HUDEP-2 (cell line): ENCODE data around the gene FFAR4.
"Not testable (repeated sequence)": the region's sequence is repeated elsewhere in the genome, so short reads cannot be mapped to it uniquely, and the experiment has no call there.

ENCODE experiments used
- DNase-seq, 76 experiments: peaks; one replicate each; lab custom pipeline; 2025; ENCODE audit not compliant: unreplicated experiment in 76 of 76; lab: John Stamatoyannopoulos, UW

Gene FFAR4

GRCh38 chr10:93566435-93567276 lies at the start of gene FFAR4:
TSS of gene FFAR4 (plus strand) at chr10:93566665. CDS start at chr10:93566721, 56 bp downstream.
- no peak for DNase-seq

- no peak for DNase-seq
Observed at GRCh38 chr10:93518531-93518930, 47.9 kb upstream of the FFAR4 start.

- no peak for DNase-seq
Observed at GRCh38 chr10:93535293-93535692, 31.2 kb upstream of the FFAR4 start.

- not testable (repeated sequence) for DNase-seq
Observed at GRCh38 chr10:93540871-93541270, 25.6 kb upstream of the FFAR4 start.

- DNase-seq = peak in 19 of 76 experiments; percentile 1 to 47 (median 6)
Observed at GRCh38 chr10:93541402-93542357, 24.8 kb upstream of the FFAR4 start.

DNA sequence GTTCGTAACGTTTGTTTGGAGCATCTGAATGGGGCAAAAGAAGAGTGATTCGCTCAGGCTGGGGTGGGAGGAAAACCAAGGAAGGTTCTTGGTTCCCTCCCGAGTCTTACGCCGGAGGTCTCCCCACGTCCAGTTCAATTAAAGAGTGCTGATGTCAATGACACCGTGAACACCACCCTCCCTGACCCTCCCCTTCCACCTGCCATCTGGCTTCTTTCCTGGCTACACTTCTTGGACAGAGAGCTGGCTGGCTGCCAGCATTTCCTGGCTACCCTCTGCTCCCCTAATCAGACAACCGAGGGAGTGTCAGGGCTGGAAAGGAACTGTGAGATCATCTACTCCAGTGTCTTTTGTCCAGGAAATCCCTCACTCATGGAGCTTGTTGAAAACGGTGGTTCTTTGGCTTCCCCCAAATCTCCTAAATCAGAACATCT lies 24.1 kb upstream of the FFAR4 start:
- no peak for DNase-seq

GRCh38 chr10:93546995-93547394 lies 19.5 kb upstream of the FFAR4 start:
- DNase-seq = not testable (repeated sequence)

- DNase-seq = no peak
Observed at GRCh38 chr10:93547522-93547921, 18.9 kb upstream of the FFAR4 start.

- DNase-seq = no peak
Observed at GRCh38 chr10:93548376-93549071, 17.9 kb upstream of the FFAR4 start.

DNA sequence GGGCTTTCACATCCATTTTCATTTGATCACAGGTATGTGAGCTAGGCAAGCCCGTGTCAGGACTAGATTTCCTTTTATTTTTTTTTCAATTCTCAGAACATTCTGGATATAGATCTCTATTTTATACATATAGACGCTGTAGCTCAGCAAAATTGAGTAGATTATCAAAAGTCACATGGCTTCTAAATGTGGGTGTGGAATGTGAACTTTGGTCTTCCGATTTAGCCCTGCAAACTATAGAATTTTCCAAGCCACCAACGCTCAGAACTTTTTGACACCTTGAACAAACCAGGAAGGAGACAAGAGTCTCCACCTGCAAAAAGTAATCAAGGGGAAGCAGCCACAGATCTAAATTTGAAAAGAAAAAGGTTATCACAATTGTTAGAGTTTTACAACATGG lies 15.9 kb upstream of the FFAR4 start:
- no peak for DNase-seq

DNA sequence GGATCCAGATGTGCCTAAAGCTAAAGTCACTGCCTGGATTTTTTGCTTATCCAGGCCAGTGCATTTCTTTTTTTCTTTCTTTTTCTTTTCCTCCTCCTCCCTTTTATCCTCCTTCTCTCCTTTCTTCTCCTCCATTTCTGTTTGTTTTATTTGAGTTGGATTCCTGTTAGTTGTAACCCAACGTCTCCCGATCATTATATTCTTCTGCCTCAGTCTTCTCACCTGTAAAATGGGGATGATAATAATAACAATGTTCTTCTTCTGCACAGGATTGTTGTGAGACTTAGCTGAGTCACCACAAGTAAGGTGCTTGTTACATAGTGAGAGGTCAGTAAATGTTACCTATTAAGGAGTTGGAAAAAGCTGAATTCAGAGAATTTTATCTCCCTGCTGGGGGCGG lies 13.7 kb upstream of the FFAR4 start:
- no peak for DNase-seq

DNA sequence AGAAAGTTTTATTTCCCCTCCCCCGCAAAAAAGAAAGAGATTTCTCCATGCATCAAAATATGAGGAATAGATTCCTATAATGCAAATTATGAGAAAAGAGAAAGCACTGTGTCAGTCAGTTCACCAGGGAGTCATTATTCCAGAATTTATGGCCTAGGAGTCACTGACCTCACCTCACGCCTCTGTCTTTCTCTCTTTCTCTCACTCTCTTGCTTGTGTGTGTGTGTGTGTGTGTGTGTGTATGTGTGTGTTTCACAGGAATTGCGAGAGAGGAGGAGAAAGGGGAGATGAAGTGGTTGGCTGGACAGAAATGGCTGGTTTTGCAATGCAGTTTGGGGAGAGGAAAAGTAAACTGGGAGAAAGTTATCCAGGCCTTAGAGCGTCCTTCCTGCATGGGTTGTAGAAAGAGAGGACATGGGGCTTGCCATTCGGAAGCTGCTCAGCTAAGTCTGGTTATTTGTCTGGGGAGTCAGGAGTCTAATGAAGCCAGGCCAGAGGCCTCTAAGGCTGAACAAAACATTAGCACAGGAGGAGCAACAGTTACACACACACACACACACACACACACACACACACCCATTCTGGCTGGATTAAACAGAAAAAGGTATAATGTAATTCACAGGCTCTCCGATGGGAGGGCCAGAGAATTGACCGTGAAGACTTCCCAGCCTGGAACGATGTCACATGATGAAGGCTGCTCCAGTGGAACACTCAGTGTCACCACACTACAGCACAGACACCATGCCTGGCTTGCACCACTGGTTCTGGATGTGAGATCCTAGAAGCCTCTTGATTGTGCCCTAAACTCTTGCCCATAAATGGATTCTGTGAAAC lies 12.8 kb upstream of the FFAR4 start:
- DNase-seq = no peak

- DNase-seq = no peak
Observed at GRCh38 chr10:93554316-93554663, 12.2 kb upstream of the FFAR4 start.

- DNase-seq = peak in 60 of 76 experiments; percentile 2 to 74 (median 34)
Observed at GRCh38 chr10:93554760-93555432, 11.6 kb upstream of the FFAR4 start.

DNA sequence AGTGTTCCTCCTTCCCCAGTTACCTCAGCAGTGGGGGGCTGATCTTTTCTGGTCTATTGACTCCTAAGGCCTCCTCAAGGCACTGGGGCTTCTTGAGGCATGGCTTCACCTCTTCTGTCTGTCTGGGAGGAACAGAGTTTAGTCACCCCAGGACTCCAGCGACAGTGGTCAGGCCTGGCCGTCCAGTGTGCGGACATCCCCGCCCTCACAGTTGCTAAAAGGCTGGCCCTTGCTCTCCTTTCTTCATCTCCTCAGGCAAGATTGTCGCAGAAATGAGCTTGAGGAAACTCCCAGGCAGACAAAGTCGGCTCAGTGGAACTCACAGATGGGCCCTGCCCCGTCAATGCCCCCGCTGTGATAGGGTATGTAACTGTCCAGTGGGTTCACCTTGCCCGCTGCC lies 7.0 kb upstream of the FFAR4 start:
- DNase-seq = no peak

GRCh38 chr10:93560541-93560940 lies 5.9 kb upstream of the FFAR4 start:
- no peak for DNase-seq

DNA sequence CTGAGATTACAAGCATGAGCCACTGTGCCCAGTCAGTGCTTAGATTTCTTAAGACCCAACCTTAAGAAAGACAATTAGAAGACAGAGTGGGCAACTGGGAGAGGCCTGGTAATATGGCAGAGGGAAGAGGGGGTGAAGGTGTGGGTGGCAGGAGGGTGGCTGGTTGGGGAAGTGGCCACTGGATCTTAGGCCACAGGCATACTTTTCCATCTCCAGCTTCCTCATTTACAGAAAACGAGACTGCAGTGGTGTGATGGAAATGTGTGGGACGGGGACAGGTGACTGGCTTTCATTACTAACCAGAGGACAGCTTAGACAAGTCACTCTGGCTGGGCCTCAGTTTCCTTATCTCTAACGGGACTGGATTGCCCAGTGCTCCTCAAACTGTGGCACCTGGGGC lies 1.0 kb upstream of the FFAR4 start:
- DNase-seq = no peak

DNA sequence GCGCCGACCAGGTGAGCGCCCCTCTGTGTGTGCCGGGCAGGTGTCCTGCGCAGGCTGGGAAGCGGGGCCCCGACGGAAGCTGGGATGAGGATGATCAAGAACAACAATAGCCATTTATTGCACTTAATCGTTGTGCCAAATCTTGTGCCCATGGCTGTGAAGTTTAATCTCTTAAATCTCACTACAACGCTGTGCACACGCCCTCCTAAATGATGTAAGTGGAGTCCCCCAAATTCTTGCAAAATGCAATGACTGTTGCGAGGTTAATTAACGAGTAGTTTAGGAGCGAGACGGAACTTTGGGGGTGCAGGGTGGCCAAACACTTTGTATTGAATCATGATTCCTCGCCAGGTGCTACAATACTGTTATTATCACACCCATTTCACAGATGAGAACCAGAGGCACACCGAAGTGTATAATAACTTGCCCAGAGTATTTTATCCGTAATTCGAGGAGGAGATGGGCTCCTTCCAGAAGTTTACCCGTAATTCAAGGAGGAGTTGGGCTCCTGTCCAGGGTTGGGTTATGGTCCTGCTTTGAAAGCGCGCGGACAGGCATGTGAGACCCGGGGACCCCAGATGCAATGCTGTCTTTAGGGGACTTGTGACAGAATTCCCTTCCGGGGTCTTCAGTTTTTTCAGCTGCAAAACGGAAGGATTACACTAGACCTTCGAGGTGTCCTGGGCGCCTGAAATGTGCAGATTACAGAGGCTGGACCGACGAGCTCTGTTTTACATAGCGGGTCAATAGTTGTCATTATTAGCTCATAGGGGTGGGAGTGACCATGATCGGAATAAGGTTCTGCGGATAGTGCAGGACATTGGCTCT lies 1.0 kb downstream of the FFAR4 start:
- DNase-seq = no peak

- DNase-seq = no peak
Observed at GRCh38 chr10:93568105-93568390, 1.6 kb downstream of the FFAR4 start.
